A549 treated with DMSO at 1 μM for 4 hours (cell line): ENCODE data around the gene CDKN2AIP. TPM values are rescaled to one million over a fixed set of nuclear protein-coding genes. Genes with fewer than 3 reads are reported as not detected.

Experiments
- total RNA-seq: library from RNA; stranded (reverse); fragments of 200-300 nt; extraction: Qiagen RNA extraction; gene quantifications from 5 replicates; pipeline ENCODE4 v1.2.3, GENCODE V29; 2022; ENCODE audit warnings: low read depth

The CDKN2AIP gene
- total RNA-seq: 11.1 to 14.2 TPM (median 11.6 TPM) in 5 replicates

GRCh38 chr4:183444214-183445096, at the start of gene CDKN2AIP:
Gene CDKN2AIP (plus strand): TSS chr4:183444636. CDS start chr4:183444798, 162 bp downstream.

Other genes with a start within 250 kb of the CDKN2AIP start
- gene CLDN22, start 124.4 kb upstream of the CDKN2AIP start, total RNA-seq: not detected in 5 replicates
- not detected in 5 replicates for gene CLDN24, start 122.2 kb upstream of the CDKN2AIP start, total RNA-seq
- gene ING2, start 60.4 kb downstream of the CDKN2AIP start, total RNA-seq: 9.9 to 11.4 TPM (median 10.9 TPM) in 5 replicates
- 16.1 to 19.8 TPM (median 18.2 TPM) in 5 replicates for gene RWDD4, start 214.5 kb downstream of the CDKN2AIP start, total RNA-seq
- gene TRAPPC11, start 214.7 kb downstream of the CDKN2AIP start, total RNA-seq: 9.6 to 11.9 TPM (median 11.4 TPM) in 5 replicates